Measurements from ENCODE around the gene COBL.

COBL gene

DNA sequence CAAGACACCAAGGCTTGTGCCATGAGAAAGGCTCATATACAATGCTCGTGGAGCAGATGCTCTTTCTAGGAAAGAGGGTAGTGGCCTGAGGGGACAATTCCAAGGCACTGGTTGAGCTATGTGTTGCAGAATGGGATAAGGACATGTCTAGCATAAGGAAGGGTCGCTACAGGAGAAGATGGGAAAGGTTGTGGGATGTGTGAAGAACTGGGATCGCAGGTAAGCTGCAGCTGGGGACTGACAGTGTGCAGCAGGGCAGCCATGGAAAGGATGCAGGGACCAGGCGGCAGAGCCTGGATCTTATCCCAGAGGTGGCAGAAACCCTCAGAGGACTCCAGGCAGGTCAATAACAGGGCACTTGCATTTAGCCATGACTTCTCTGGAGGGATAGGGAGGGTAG is 56.1 kb downstream of the COBL start:
- DNase-seq (ENCODE audit: low spot score), result no peak
- H3K9me3 ChIP-seq (ENCODE audit: severe bottlenecking), result no peaks in the 10 kb centered on the region
- no peak for ATAC-seq (ENCODE audit: low read depth)
- no peaks in the 10 kb centered on the region for H3K4me1 ChIP-seq (ENCODE audit: insufficient read depth, poor library complexity, severe bottlenecking)
- TF ChIP-seq, protein P1, sequence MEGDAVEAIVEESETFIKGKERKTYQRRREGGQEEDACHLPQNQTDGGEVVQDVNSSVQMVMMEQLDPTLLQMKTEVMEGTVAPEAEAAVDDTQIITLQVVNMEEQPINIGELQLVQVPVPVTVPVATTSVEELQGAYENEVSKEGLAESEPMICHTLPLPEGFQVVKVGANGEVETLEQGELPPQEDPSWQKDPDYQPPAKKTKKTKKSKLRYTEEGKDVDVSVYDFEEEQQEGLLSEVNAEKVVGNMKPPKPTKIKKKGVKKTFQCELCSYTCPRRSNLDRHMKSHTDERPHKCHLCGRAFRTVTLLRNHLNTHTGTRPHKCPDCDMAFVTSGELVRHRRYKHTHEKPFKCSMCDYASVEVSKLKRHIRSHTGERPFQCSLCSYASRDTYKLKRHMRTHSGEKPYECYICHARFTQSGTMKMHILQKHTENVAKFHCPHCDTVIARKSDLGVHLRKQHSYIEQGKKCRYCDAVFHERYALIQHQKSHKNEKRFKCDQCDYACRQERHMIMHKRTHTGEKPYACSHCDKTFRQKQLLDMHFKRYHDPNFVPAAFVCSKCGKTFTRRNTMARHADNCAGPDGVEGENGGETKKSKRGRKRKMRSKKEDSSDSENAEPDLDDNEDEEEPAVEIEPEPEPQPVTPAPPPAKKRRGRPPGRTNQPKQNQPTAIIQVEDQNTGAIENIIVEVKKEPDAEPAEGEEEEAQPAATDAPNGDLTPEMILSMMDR (IDR thresholded peaks at IDR 0.05; ENCODE audit: poor library complexity, severe bottlenecking), result no peak
- H3K4me3 ChIP-seq (ENCODE audit: severe bottlenecking), result no peak overlapping the region
- no peak overlapping the region for H3K27ac ChIP-seq (ENCODE audit: poor library complexity, severe bottlenecking)
- H3K36me3 ChIP-seq (ENCODE audit: low read depth), result no peaks in the 10 kb centered on the region
- no peaks in the 10 kb centered on the region for H3K27me3 ChIP-seq (ENCODE audit: insufficient read depth, poor library complexity, severe bottlenecking)

DNA sequence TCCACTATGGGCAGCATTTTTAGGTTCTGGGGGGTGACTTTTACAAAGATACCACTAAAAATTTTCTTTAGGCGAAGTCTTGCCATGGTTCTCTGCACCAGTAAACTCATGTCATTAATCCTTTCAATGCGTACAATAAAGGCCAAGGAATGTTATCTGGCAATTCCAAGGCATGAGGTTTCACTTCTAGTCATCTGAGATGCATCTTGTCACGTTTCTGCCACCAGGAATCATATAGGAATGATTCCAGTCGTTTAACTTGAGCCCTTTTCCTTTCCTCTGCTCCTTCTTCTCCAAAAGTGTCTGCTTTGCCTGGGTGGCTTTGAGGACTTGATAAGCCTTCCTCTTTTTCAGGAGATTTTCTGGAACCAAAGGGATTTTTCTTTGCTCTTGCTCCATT is 56.8 kb downstream of the COBL start:
- TF ChIP-seq, protein P1 (IDR thresholded peaks at IDR 0.05; ENCODE audit: poor library complexity, severe bottlenecking), result no peak
- DNase-seq (ENCODE audit: low spot score) (no peak), ATAC-seq (ENCODE audit: low read depth) (no peak)
- H3K27ac ChIP-seq (ENCODE audit: poor library complexity, severe bottlenecking), result no peak overlapping the region
- no peaks in the 10 kb centered on the region for H3K27me3 ChIP-seq (ENCODE audit: insufficient read depth, poor library complexity, severe bottlenecking)
- H3K4me1 ChIP-seq (ENCODE audit: insufficient read depth, poor library complexity, severe bottlenecking), result no peaks in the 10 kb centered on the region
- no peaks in the 10 kb centered on the region for H3K9me3 ChIP-seq (ENCODE audit: severe bottlenecking)
- H3K36me3 ChIP-seq (ENCODE audit: low read depth), result no peaks in the 10 kb centered on the region
- no peak overlapping the region for H3K4me3 ChIP-seq (ENCODE audit: severe bottlenecking)

DNA sequence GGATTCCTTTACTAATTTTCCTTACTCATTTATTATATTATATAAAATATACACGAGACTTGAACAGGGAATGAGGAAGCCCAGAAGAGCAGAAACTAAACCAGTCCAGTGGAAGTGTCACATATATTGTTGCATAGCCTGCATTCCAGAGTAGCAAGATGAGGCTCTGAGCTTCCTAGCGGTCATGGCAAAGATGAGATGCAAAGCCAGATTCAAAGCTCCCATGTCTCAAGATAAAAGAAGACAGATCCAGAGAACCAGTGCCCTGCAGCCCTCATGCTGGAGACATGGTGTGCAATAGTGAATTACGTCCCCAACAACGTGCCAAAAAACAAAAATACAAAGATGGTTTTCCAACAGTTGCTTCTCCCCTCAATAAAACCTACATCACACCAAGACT is 59.7 kb downstream of the COBL start:
- Histone ChIP-seq H3K36me3 (ENCODE audit: low read depth) (no peaks in the 10 kb centered on the region), H3K4me1 (ENCODE audit: insufficient read depth, poor library complexity, severe bottlenecking) (no peaks in the 10 kb centered on the region), H3K4me3 (ENCODE audit: severe bottlenecking) (no peak overlapping the region), H3K27ac (ENCODE audit: poor library complexity, severe bottlenecking) (no peak overlapping the region), H3K27me3 (ENCODE audit: insufficient read depth, poor library complexity, severe bottlenecking) (no peaks in the 10 kb centered on the region), H3K9me3 (ENCODE audit: severe bottlenecking) (no peaks in the 10 kb centered on the region)
- DNase-seq (ENCODE audit: low spot score) (no peak), ATAC-seq (ENCODE audit: low read depth) (no peak)
- TF ChIP-seq, protein P1 (IDR thresholded peaks at IDR 0.05; ENCODE audit: poor library complexity, severe bottlenecking), result no peak

DNA sequence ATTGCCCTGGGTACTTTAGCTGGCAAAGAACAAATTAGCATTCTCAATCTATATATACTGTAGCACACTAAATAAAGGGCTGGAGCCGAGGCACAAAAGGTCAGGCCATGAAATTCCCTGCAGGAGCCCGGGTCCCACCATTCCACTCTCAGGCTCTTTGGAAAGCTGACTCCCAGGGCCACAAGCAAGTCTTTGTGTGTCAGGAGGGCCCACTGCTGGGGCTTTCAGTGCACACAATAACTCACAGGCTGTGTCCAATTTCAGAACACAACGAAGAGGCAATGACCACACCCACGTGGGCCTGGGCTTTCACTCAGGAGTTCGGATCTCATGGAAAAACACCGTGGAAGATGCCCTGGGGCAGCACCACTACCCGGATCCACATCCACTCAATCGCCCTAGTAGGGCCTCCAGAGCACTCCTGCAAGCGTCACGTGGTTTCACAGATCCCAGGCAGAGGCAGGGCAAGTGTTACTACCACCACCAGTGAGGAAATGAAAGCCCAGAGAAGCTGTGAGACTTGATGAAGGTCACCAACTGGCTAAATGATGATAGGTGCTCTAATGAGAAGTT is 60.3 kb downstream of the COBL start:
- H3K4me3 ChIP-seq (ENCODE audit: severe bottlenecking), result no peak overlapping the region
- TF ChIP-seq, protein P1 (IDR thresholded peaks at IDR 0.05; ENCODE audit: poor library complexity, severe bottlenecking), result no peak
- H3K4me1 ChIP-seq (ENCODE audit: insufficient read depth, poor library complexity, severe bottlenecking), result peaks cover 5% of the 10 kb centered on the region
- ATAC-seq (ENCODE audit: low read depth) (no peak), DNase-seq (ENCODE audit: low spot score) (no peak)
- H3K9me3 ChIP-seq (ENCODE audit: severe bottlenecking), result no peaks in the 10 kb centered on the region
- H3K27me3 ChIP-seq (ENCODE audit: insufficient read depth, poor library complexity, severe bottlenecking), result no peaks in the 10 kb centered on the region
- H3K27ac ChIP-seq (ENCODE audit: poor library complexity, severe bottlenecking), result no peak overlapping the region
- no peaks in the 10 kb centered on the region for H3K36me3 ChIP-seq (ENCODE audit: low read depth)

DNA sequence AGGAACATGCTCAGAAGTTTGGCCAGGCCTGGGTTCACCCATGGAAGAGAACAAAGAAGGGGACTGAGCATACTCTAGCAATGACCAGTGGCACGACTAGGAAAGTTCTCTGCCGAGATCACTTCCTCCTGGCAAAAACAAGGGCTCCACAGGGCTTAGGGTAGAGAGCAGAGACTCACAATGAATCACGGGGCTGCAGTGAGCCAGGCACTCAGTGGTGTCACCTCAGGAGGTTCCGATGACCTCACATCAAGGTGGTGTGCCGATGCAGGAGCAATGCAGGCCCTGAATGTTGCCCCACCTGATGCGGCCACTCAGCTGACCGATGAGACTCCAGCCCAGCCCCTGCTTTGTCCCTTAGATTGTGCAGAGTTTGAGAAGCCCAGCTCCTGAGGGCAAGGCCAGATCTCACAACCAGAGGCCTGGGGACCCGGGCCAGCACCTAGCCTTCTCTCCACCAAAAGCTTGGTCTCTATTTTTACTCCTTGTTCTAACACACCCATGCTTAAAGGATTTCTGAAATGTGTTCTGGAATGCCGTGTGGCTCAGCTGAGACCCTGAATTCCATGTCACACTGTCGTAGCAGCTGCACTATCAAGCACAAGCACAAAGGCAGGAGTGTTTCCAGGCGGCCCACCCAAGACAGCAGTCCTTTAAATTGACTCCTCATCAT is 60.9 kb downstream of the COBL start:
- Histone ChIP-seq H3K27me3 (ENCODE audit: insufficient read depth, poor library complexity, severe bottlenecking) (no peaks in the 10 kb centered on the region), H3K4me1 (ENCODE audit: insufficient read depth, poor library complexity, severe bottlenecking) (peaks cover 11% of the 10 kb centered on the region), H3K9me3 (ENCODE audit: severe bottlenecking) (no peaks in the 10 kb centered on the region), H3K4me3 (ENCODE audit: severe bottlenecking) (no peak overlapping the region), H3K36me3 (ENCODE audit: low read depth) (no peaks in the 10 kb centered on the region), H3K27ac (ENCODE audit: poor library complexity, severe bottlenecking) (no peak overlapping the region)
- TF ChIP-seq, protein P1 (IDR thresholded peaks at IDR 0.05; ENCODE audit: poor library complexity, severe bottlenecking), result no peak
- ATAC-seq (ENCODE audit: low read depth), result no peak
- DNase-seq (ENCODE audit: low spot score), result no peak
